Adrenal gland (tissue), 12 donors: ENCODE measurements around the gene FAM228A. TPM values are rescaled to one million over a fixed set of nuclear protein-coding genes. Genes with fewer than 3 reads are reported as not detected.

Experiments
- DNase-seq, 7 donors: peaks; one replicate each; pipeline ENCODE4 v3.0.0-alpha.2; 2019 to 2020
- H3K27ac ChIP-seq, 5 donors: fragments of 200-600 bp; sonication (generic) in 4 of 5; 1 replicate in 3 of 5; 2 replicates in 2 of 5; pipeline versions ENCODE4 v1.5.1 to v1.8.0; 2016 to 2020; ENCODE audit warnings: mild to moderate bottlenecking in 1 of 5
- H3K27me3 ChIP-seq: fragments of 200-600 bp; 2 replicates; pipeline ENCODE4 v1.8.0; 2021
- H3K36me3 ChIP-seq, 2 donors: fragments of 200-600 bp; replicated peaks in 1 of 2; 1 replicate in 1 of 2; 2 replicates in 1 of 2; pipeline versions ENCODE4 v1.5.1 to v1.8.0; 2018 to 2022
- H3K4me1 ChIP-seq, 2 donors: fragments of 200-600 bp; replicated peaks in 1 of 2; 1 replicate in 1 of 2; 2 replicates in 1 of 2; pipeline versions ENCODE4 v1.5.1 to v1.8.0; 2018 to 2021
- H3K4me3 ChIP-seq, 4 donors: fragments of 200-600 bp; sonication (generic) in 3 of 4; one replicate each; pipeline ENCODE4 v1.5.1; 2016 to 2018
- H3K9me3 ChIP-seq, 3 donors: fragments of 200-600 bp; sonication (generic) in 1 of 3; replicated peaks in 1 of 3; 1 replicate in 2 of 3; 2 replicates in 1 of 3; pipeline versions ENCODE4 v1.5.1 to v1.8.0; 2016 to 2021
- POLR2A ChIP-seq, 2 donors: fragments of 450-650 bp; IDR thresholded peaks; one replicate each; pipeline ENCODE4 v1.6.1; 2017; ENCODE audit warnings: antibody characterized with exemption in 2 of 2, mild to moderate bottlenecking in 2 of 2, moderate library complexity in 1 of 2
- WGBS, 4 donors: extraction: QIAGEN DNeasy Blood & Tissue Kit in 2 of 4; methylation state at CpG; one replicate each; pipeline versions ENCODE4 v1.1.5 to v1.1.7; 2013 to 2017; 5-methylcytosine and 5-hydroxymethylcytosine counted together
- intact Hi-C, 2 donors: fragments of 100-400 bp; cut with DNase I; formaldehyde crosslinking; loops; one replicate each; pipeline versions ENCODE4 v1.14.1 to v1.15.0; 2022 to 2023
- polyA plus RNA-seq, 3 donors: library from polyadenylated mRNA; stranded (reverse); fragments of 200-250 nt in 2 of 3; fragments of 350-450 nt in 1 of 3; fragmentation: Illumina TruSeq in 1 of 3; extraction: RNeasy Lipid Tissue Mini Kit (QIAGEN cat#74804) in 1 of 3; gene quantifications; one replicate each; pipeline ENCODE4 v1.2.3, GENCODE V29; 2013 to 2014
- total RNA-seq, 9 donors: library from RNA; depleted of rRNA in 4 of 9; stranded (reverse); fragments of >200 nt in 4 of 9; fragments of 120-200 nt in 1 of 9; fragmentation: NEBNext Ultra II Directional in 1 of 9; extraction: Animal tissue kit (Norgen Biotek cat#: 25700) in 1 of 9; gene quantifications; one replicate each; pipeline versions ENCODE4 v1.1.0 to v1.2.4, GENCODE V29; 2013 to 2023
- TF ChIP-seq, protein P1 (sequence below), 6 experiments: fragments of 450-650 bp in 4 of 6; fragments of 200-600 bp in 2 of 6; sonication (generic) in 1 of 6; IDR thresholded peaks; 1 replicate in 5 of 6; 2 replicates in 1 of 6; pipeline versions ENCODE4 v1.5.1 to v1.8.0; 2016 to 2021; ENCODE audit warnings: antibody characterized with exemption in 6 of 6, mild to moderate bottlenecking in 2 of 6, moderate library complexity in 1 of 6
- donor health status: healthy with polysubstance abuse.
- donor health status: Bipolar disorder and iron deficiency.
- donor health status: DM: yes; HTN: yes; CAD: no.
- donor health status: DM: no; HTN: no; CAD: no.
- donor health status: DM: no; HTN: no; CAD: no.
- donor health status: DM: yes; HTN: yes; CAD: no.

Gene FAM228A
- total and polyA plus RNA-seq, 12 donors, result 0.28 to 2.4 (median 0.72) TPM

DNA sequence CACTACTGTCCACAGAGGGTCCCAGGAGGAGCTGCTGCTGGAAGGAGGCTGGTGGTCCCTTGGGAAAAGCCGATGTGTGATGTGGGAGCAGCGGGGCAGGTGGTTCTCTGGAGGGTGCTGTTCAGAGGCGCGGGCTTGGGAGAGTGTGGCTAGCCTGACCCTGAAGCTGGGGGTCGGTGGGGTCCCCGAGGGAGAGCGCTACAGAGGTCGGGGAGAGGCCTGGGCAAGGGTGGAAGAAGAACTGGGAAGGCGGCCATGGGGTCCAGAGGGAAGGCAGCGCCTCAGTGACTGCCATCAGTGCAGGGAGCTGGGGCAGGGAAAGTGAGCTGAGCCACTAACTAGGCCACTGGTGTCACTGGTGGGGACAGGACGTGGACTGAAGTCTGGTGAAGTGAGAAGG is 32.5 kb downstream of the FAM228A start:
- H3K36me3 ChIP-seq, result peaks cover 0 to 81% of the 10 kb centered on the region in 2 donors
- intact Hi-C loops, result no loop called here
- 88 to 92% (median 89%) methylated on average over 11 of the region's 11 CpGs for WGBS, 4 donors

DNA sequence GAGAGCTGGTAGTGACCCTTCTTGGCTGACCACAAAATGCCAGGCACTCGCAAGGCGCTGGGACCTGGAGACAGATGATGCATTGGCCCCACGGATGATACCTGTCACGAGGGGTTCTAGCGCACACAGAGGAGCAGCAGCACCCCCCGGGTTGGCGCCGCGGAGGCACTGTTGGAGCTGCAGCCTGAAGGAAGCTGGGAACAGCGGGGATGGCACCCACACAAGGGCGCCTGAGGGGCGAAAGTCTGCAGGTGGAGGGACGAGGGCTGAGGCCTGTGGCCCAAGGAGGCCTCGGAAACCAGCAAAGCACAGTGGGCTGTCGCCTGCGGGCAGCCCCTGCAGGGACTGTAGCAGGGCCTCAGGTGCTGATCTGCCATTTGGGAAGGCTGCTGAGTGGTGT is 33.6 kb downstream of the FAM228A start:
- peak in 1 of 7 donors; percentile 39 for DNase-seq
- H3K27me3 ChIP-seq, result no peaks in the 10 kb centered on the region
- H3K4me1 ChIP-seq, result no peaks in the 10 kb centered on the region
- WGBS, 4 donors, result 94 to 97% (median 96%) methylated on average over 16 of the region's 16 CpGs
- H3K4me3 ChIP-seq, result no peak overlapping the region
- intact Hi-C loops, result no loop called here
- peaks cover 0 to 85% of the 10 kb centered on the region in 2 donors for H3K36me3 ChIP-seq
- no peak for TF ChIP-seq POLR2A (IDR thresholded peaks at IDR 0.05)
- TF ChIP-seq, protein P1, sequence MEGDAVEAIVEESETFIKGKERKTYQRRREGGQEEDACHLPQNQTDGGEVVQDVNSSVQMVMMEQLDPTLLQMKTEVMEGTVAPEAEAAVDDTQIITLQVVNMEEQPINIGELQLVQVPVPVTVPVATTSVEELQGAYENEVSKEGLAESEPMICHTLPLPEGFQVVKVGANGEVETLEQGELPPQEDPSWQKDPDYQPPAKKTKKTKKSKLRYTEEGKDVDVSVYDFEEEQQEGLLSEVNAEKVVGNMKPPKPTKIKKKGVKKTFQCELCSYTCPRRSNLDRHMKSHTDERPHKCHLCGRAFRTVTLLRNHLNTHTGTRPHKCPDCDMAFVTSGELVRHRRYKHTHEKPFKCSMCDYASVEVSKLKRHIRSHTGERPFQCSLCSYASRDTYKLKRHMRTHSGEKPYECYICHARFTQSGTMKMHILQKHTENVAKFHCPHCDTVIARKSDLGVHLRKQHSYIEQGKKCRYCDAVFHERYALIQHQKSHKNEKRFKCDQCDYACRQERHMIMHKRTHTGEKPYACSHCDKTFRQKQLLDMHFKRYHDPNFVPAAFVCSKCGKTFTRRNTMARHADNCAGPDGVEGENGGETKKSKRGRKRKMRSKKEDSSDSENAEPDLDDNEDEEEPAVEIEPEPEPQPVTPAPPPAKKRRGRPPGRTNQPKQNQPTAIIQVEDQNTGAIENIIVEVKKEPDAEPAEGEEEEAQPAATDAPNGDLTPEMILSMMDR (IDR thresholded peaks at IDR 0.05), result no peak
- H3K9me3 ChIP-seq, result no peaks in the 10 kb centered on the region
- no peak overlapping the region for H3K27ac ChIP-seq

More for the DNA sequence above, 32.5 kb downstream of the FAM228A start:
- no peaks in the 10 kb centered on the region for H3K9me3 ChIP-seq
- H3K4me3 ChIP-seq, result no peak overlapping the region
- H3K27ac ChIP-seq, result no peak overlapping the region
- H3K27me3 ChIP-seq, result no peaks in the 10 kb centered on the region
- peak in 1 of 7 donors; percentile 35 for DNase-seq
- H3K4me1 ChIP-seq, result no peaks in the 10 kb centered on the region
- TF ChIP-seq POLR2A (IDR thresholded peaks at IDR 0.05), result no peak
- TF ChIP-seq, protein P1 (IDR thresholded peaks at IDR 0.05), result no peak

DNA sequence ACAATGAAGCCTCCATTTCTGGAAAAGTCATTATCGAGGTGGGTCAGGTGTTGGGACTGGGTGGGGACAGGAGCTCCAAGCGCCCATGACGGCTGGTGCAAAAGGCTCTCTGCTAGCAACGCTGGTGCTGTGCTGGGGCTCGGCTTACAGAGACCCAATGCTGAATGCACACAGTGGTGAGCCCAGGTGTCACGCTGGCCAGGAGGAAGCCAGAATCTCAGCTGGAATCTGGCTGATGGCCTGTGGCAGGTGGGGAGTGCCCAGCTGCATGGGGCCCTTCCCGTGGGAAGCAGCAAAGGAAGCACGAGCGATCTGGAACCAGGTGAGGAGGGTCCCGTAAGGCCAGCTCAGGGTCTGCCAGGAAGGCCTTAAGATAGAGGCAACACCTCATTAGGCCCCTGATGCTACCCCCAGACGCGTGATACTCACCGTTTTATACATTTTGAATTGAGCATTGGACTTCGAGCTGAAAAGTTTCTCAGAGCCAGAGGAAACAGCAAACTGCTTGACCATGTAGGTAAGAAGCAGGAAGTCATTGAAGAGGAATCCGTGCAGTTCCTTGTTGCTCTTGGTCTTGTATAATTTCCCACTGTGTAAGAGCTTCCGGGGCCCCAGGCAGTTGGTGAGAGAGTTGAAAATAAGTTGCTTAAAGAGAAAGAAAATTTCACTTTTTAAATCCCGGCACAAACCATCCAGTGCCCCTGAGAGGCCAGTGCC is 34.7 kb downstream of the FAM228A start:
- TF ChIP-seq POLR2A (IDR thresholded peaks at IDR 0.05), result no peak
- TF ChIP-seq, protein P1 (IDR thresholded peaks at IDR 0.05), result no peak
- DNase-seq, result peak in 1 of 7 donors; percentile 31
- intact Hi-C loops, result no loop called here
- no peak overlapping the region for H3K4me3 ChIP-seq
- H3K36me3 ChIP-seq, result peaks cover 0 to 77% of the 10 kb centered on the region in 2 donors
- WGBS, 4 donors, result 88 to 94% (median 91%) methylated on average over 17 of the region's 17 CpGs
- no peaks in the 10 kb centered on the region for H3K4me1 ChIP-seq
- no peak overlapping the region for H3K27ac ChIP-seq
- no peaks in the 10 kb centered on the region for H3K27me3 ChIP-seq
- no peaks in the 10 kb centered on the region for H3K9me3 ChIP-seq

DNA sequence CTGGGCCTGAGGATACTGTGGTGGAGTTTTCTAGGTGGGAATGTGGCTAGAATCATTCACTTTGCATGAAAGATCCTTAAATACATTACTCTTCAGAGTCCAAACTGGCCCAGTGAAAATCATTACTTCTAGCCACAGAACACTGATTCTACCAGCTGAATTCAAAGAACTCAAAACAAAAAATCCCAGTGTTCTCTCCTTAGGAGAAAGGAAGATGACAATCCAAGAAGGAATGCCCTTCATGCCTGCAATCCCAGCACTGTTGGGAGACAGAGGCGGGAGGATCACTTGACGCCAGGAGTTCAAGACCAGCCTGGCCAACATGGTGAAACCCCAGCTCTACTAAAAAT is 35.2 kb downstream of the FAM228A start:
- Histone ChIP-seq H3K9me3 (no peaks in the 10 kb centered on the region), H3K36me3 (peaks cover 0 to 74% of the 10 kb centered on the region in 2 donors), H3K27me3 (no peaks in the 10 kb centered on the region), H3K4me1 (no peaks in the 10 kb centered on the region), H3K27ac (no peak overlapping the region), H3K4me3 (no peak overlapping the region)
- intact Hi-C loops, result no loop called here
- 86 to 100% (median 93%) methylated on average over 2 of the region's 2 CpGs for WGBS, 4 donors
- no peak for DNase-seq
- TF ChIP-seq POLR2A (IDR thresholded peaks at IDR 0.05), result no peak
- TF ChIP-seq, protein P1 (IDR thresholded peaks at IDR 0.05), result no peak
